ENCODE data around the gene WDFY4. TPM values are rescaled to one million over a fixed set of nuclear protein-coding genes. Genes with fewer than 3 reads are reported as not detected.
A peak's percentile ranks its signal among the peaks of the same experiment; 100 is the strongest.

WDFY4 gene
- total and polyA plus RNA-seq, 8 donors = 0.15 to 8.0 (median 2.7) TPM

DNA sequence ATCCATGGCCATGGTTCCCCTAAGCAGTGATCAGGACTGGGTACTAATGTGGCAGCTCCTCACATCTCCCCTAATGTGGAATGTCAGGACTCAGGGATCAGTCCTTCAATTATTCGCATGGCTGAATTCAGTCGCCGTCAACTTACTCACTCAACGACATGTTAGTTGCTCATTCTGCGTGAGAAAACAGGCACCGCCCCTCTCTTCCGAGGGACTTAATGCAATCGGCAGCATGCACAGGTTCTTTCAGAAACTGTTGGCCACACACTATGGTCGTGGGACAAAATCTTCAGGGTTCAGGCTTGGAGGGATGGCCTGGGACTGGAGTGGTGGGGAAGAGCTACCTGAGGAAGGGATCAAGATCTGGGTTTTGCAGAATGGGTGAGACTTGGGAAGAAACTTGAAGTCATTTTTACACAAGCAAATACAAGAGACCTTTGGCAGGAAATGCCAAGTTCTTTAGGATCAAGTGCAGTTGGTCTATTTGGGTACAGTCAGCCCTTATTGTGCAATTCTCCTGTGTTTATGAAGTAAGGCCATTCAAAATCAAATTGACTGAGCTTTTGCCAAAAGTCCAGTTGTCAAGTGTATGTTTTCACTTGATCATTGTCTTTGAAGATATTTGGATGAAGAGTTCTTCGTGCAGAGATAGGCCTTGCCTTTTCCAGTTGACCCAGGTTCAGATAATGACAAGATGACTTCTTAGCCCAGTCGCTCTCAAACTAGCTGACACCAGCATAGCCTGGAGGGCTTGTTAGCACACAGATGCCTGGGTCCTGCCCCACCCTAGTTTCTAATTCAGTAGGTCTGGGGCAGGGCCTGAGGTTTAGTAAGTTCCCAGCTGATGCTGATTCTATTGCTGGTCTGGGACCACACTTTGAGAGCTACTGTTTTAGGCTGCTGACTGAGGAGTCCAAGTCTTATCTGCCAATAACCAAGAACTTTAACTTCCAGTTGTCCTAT is 206.5 kb downstream of the WDFY4 start:
- Histone ChIP-seq H3K36me3 (no peaks in the 10 kb centered on the region), H3K4me1 (no peaks in the 10 kb centered on the region), H3K27me3 (no peaks in the 10 kb centered on the region), H3K4me3 (no peak overlapping the region), H3K9me3 (no peaks in the 10 kb centered on the region), H3K27ac (no peak overlapping the region)
- DNase-seq = no peak
- no peak for TF ChIP-seq POLR2A (IDR thresholded peaks at IDR 0.05)
- TF ChIP-seq, protein P1, sequence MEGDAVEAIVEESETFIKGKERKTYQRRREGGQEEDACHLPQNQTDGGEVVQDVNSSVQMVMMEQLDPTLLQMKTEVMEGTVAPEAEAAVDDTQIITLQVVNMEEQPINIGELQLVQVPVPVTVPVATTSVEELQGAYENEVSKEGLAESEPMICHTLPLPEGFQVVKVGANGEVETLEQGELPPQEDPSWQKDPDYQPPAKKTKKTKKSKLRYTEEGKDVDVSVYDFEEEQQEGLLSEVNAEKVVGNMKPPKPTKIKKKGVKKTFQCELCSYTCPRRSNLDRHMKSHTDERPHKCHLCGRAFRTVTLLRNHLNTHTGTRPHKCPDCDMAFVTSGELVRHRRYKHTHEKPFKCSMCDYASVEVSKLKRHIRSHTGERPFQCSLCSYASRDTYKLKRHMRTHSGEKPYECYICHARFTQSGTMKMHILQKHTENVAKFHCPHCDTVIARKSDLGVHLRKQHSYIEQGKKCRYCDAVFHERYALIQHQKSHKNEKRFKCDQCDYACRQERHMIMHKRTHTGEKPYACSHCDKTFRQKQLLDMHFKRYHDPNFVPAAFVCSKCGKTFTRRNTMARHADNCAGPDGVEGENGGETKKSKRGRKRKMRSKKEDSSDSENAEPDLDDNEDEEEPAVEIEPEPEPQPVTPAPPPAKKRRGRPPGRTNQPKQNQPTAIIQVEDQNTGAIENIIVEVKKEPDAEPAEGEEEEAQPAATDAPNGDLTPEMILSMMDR (IDR thresholded peaks at IDR 0.05) = no peak
- TF ChIP-seq POLR2AphosphoS5 (IDR thresholded peaks at IDR 0.05) = no peak
- no peak for TF ChIP-seq EP300 (IDR thresholded peaks at IDR 0.05)
- 87 to 92% (median 91%) methylated on average over 11 of the region's 11 CpGs for WGBS, 5 donors
- intact Hi-C loops (cut with DNase I; ENCODE audit: low total_unique reads) = no loop called here

DNA sequence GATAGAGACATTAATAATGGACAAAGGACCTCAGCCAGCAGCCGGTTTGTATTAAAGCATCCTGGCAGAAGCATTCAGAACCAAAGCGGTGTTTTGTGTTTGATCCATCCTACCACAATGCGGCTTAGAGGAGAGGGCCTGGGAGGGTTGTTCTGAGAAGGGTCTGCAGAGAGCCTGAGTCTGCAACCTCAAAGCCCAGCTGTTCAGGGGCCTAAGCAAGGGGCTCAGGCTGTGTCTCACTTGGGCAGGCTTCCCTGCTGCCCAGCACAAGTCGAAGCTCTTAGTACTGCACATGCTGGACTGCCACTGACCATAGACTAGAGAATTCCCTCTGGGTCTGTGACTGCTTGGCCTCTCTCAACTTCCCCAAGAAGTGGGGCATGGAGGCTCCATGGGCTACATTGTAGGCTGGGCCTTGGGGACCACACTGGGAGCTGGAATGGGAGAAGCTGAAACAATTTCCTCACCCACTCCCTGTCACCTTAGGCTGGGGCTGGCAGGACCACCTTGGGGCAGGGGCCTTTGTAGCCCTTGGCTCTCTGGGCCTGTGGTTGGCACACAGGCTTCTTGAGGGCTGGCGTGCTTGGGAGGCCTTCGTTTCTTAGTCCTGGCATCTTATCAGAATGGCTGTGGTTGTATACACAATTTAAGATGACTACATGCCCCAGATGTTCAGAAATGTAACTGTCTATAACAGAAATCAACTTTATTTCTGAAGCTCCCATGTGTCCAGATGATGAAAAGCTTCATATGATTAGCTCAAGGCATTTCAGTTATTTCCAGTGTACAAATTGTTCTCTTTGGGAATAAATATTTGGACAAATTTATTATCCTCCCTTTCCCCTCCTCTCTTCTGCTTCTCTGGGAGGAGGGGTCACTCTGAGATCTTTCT is 210.5 kb downstream of the WDFY4 start:
- TF ChIP-seq, protein P1 (IDR thresholded peaks at IDR 0.05) = no peak
- no peak for TF ChIP-seq EP300 (IDR thresholded peaks at IDR 0.05)
- TF ChIP-seq POLR2AphosphoS5 (IDR thresholded peaks at IDR 0.05) = no peak
- TF ChIP-seq POLR2A (IDR thresholded peaks at IDR 0.05) = no peak
- intact Hi-C loops (cut with DNase I; ENCODE audit: low total_unique reads) = no loop called here
- WGBS, 5 donors = 72 to 82% (median 77%) methylated on average over 6 of the region's 6 CpGs

DNA sequence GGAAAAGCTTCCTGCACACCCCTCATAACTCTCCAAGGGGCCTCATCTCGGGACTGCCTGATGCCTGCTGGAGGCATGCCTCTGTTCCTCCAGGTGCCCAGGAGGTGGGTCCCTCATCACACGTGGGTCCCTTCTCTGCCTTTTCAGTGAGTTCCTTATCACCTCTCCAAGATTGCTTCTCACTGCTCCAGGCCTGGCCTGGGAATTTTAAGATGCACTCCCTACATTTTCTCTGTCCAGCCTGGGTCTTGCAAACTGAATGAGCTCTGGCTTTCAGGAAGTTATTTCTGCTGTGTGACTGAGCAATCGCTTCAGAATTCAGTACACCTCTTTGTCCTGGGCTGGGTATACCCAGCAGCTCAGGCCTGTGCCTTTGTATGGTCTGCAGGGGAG is 211.1 kb downstream of the WDFY4 start:
- no peaks in the 10 kb centered on the region for H3K27me3 ChIP-seq
- no peaks in the 10 kb centered on the region for H3K4me1 ChIP-seq
- peak overlapping the region in 1 of 5 donors; percentile 14 for H3K27ac ChIP-seq
- H3K4me3 ChIP-seq = no peak overlapping the region
- peaks cover 0 to 8% (median 0%) of the 10 kb centered on the region in 4 donors for H3K36me3 ChIP-seq
- H3K9me3 ChIP-seq = no peaks in the 10 kb centered on the region
- intact Hi-C loops (cut with DNase I; ENCODE audit: low total_unique reads) = no loop called here
- WGBS, 5 donors = 44 to 58% (median 52%) methylated on average over 3 of the region's 3 CpGs
- TF ChIP-seq, protein P1 (IDR thresholded peaks at IDR 0.05) = no peak
- no peak for TF ChIP-seq POLR2A (IDR thresholded peaks at IDR 0.05)
- no peak for TF ChIP-seq POLR2AphosphoS5 (IDR thresholded peaks at IDR 0.05)
- no peak for TF ChIP-seq EP300 (IDR thresholded peaks at IDR 0.05)
- peak in 1 of 2 donors; percentile 16 for DNase-seq

More for the DNA sequence above, 210.5 kb downstream of the WDFY4 start:
- no peak overlapping the region for H3K4me3 ChIP-seq
- no peaks in the 10 kb centered on the region for H3K9me3 ChIP-seq
- H3K27me3 ChIP-seq = no peaks in the 10 kb centered on the region
- peaks cover 0 to 8% (median 0%) of the 10 kb centered on the region in 4 donors for H3K36me3 ChIP-seq
- peak in 1 of 2 donors; percentile 31 for DNase-seq
- H3K4me1 ChIP-seq = no peaks in the 10 kb centered on the region
- no peak overlapping the region for H3K27ac ChIP-seq
